LNCaP clone FGC (cell line): ENCODE data around the gene AP3B1.

Source experiments
- DNase-seq: peaks from one replicate; pipeline ENCODE4 v3.0.0-alpha.2; 2011; ENCODE audit warnings: low read depth
- H3K4me3 ChIP-seq: 2 replicates; pipeline ENCODE4 v1.5.1; 2011; ENCODE audit warnings: mild to moderate bottlenecking, low read depth, low read length, control low read depth
- TF ChIP-seq, protein P1 (sequence below): IDR thresholded peaks from 2 replicates; pipeline ENCODE4 v1.5.1; 2012; ENCODE audit warnings: mild to moderate bottlenecking; ENCODE audit not compliant: control insufficient read depth, insufficient read depth; ENCODE audit errors: extremely low read depth

The AP3B1 gene

GRCh38 chr5:78294248-78295034, at the start of gene AP3B1:
TSS of gene AP3B1 (minus strand) at chr5:78294698. CDS start at chr5:78294579, 119 bp downstream.
- TF ChIP-seq, protein P1, sequence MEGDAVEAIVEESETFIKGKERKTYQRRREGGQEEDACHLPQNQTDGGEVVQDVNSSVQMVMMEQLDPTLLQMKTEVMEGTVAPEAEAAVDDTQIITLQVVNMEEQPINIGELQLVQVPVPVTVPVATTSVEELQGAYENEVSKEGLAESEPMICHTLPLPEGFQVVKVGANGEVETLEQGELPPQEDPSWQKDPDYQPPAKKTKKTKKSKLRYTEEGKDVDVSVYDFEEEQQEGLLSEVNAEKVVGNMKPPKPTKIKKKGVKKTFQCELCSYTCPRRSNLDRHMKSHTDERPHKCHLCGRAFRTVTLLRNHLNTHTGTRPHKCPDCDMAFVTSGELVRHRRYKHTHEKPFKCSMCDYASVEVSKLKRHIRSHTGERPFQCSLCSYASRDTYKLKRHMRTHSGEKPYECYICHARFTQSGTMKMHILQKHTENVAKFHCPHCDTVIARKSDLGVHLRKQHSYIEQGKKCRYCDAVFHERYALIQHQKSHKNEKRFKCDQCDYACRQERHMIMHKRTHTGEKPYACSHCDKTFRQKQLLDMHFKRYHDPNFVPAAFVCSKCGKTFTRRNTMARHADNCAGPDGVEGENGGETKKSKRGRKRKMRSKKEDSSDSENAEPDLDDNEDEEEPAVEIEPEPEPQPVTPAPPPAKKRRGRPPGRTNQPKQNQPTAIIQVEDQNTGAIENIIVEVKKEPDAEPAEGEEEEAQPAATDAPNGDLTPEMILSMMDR, result no peak
- peak; percentile 96 for DNase-seq
- H3K4me3 ChIP-seq, result peak within 1 kb of the TSS; percentile 90

DNA sequence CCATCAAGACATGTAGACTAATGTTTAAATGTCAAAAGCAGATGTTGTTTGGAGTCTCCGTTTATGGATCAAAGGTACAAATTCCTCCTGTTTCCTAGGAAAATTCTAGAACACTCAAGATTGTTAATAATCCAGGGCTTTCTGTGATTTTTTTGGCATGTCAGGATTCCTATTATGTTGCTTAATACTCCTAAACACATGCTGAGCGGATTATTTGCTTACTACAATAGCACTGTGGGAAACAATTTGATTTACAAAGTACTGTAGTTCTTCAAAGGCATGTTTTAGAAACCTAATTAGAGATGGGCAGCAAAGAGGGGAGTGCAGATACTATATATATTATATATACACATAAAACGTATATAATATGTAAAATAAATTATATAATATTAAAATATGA, 46.9 kb upstream of the AP3B1 start:
- H3K4me3 ChIP-seq, result no peak overlapping the region
- no peak for DNase-seq
- TF ChIP-seq, protein P1, result no peak

DNA sequence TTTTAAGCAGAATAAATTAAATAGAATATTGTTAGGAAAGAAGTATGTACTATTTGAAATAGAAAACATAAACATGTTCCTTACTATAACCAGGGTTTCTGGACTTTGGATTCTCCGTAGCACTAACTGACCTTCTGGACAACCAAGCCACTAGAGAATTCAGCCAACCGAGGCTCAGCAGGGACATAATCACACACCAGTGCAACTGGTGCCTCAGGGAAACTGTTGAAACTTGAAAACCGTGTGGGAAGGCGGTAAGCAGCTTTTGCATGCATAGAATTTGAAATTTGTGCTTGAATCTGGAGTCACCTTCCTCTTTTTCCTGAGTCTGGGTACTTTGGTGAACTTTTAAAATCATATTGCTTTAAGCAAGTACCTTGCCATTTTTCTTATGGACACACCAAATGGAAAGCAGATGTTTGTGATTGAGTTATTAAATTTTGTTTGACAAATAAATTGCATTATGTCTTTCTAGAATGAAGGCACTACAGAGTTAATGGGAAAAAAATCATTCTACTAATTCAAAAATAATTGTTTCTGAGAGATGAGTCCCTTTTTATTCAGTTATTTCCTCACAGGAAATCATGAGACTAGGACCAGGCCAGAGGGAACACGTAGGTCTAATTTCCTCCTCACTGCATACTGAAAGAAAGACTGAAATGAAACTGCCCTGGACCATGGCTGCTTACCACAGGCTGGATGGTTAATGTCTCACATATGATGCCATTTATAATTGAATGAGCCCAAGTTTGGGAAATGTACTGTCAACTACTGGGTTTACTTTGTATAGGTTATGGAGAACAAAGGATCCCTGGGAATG, 45.3 kb upstream of the AP3B1 start:
- TF ChIP-seq, protein P1, result no peak
- H3K4me3 ChIP-seq, result no peak overlapping the region
- DNase-seq, result no peak

DNA sequence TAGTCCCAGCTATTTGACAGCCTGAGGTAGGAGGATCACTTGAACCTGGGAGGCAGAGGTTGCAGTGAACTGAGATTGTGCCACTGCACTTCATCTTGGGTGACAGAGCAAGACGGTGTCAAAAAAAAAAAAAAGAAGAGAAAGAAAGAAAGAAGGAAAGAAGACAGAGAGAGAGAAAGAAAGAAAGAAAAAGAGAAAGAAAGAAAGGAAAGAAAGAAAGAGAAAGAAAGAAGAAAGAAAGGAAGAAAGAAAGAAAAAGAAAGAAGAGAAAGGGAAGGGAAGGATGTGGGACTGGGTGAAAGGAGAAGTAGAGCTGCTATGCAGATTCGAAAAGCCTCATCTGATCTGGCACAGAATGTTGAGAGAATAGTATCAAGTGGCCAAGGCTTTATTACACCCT, 42.2 kb upstream of the AP3B1 start:
- DNase-seq, result no peak
- TF ChIP-seq, protein P1, result no peak
- H3K4me3 ChIP-seq, result no peak overlapping the region

- peak; percentile 87 for DNase-seq
- TF ChIP-seq, protein P1, result no peak
These were observed 41.5 kb upstream of the AP3B1 start for GRCh38 chr5:78335976-78336375.

DNA sequence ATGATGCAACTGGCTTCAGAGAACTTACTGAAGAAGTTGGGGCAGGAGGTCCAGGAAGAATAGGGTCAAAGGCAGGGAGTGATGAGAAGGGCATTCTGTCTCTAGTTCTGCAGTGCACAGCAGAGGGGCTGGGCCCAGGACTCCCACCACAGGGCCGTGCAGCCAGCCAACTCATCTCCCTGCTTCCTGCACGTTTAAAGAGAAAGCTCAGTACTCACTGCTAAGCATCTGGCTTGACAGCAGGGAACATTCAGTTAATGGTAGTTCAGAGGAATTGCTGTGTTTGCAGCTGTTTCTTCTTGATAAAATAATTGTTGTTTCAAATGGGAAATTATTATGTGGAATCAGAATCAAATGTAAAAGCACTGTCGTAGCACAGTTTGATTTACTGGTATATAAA, 40.3 kb upstream of the AP3B1 start:
- DNase-seq, result no peak
- H3K4me3 ChIP-seq, result no peak overlapping the region
- TF ChIP-seq, protein P1, result no peak

More at GRCh38 chr5:78335976-78336375, 41.5 kb upstream of the AP3B1 start:
- no peak overlapping the region for H3K4me3 ChIP-seq
